HEK293 (cell line): ENCODE data around the gene TRUB2.

Source experiments
- CTCF ChIA-PET: fragments of 350-600 bp; formaldehyde crosslinking; extraction: SDS; loops from one replicate; lab custom pipeline; 2021; ENCODE audit warnings: antibody characterized with exemption; lab: Yijun Ruan, JAX
- POLR2A ChIA-PET: fragments of 300-600 bp; formaldehyde crosslinking; extraction: SDS; loops from one replicate; lab custom pipeline; 2020; ENCODE audit warnings: antibody characterized with exemption, inconsistent platforms; lab: Yijun Ruan, JAX
- H3K27ac ChIP-seq: fragments of 200-500 bp; sonication (Bioruptor generic); 2 replicates; pipeline ENCODE4 v1.5.1; 2014; ENCODE audit warnings: low read depth, low read length, control low read depth, inconsistent platforms; ENCODE audit errors: extremely low read depth
- H3K36me3 ChIP-seq, 2 experiments: fragments of 200-500 bp in 1 of 2; sonication (Bioruptor generic) in 1 of 2; 1 replicate in 1 of 2; 2 replicates in 1 of 2; pipeline ENCODE4 v1.5.1; 2014 to 2017; ENCODE audit warnings: inconsistent platforms in 2 of 2, low read length in 2 of 2; ENCODE audit not compliant: control insufficient read depth in 2 of 2, insufficient read depth in 1 of 2
- H3K4me1 ChIP-seq: fragments of 200-500 bp; sonication (Bioruptor generic); 2 replicates; pipeline ENCODE4 v1.5.1; 2014; ENCODE audit warnings: mild to moderate bottlenecking, low read length, inconsistent platforms; ENCODE audit not compliant: control insufficient read depth, insufficient read depth
- H3K4me3 ChIP-seq: 2 replicates; pipeline ENCODE4 v1.5.1; 2011; ENCODE audit warnings: low read depth, mild to moderate bottlenecking, control low read depth, low read length, moderate library complexity
- H3K9me3 ChIP-seq: fragments of 200-500 bp; sonication (Bioruptor generic); 2 replicates; pipeline ENCODE4 v1.5.1; 2014; ENCODE audit warnings: low read depth, low read length, inconsistent platforms; ENCODE audit not compliant: control insufficient read depth, insufficient read depth
- KLF7 ChIP-seq: fragments of 450-650 bp; formaldehyde crosslinking; IDR thresholded peaks from 2 replicates; pipeline ENCODE4 v1.5.1; 2016; ENCODE audit warnings: missing biosample characterization, missing genetic modification characterization, borderline replicate concordance
- OSR2 ChIP-seq: fragments of 450-650 bp; formaldehyde crosslinking; IDR thresholded peaks from 2 replicates; pipeline ENCODE4 v1.5.1; 2016; ENCODE audit warnings: missing biosample characterization, missing genetic modification characterization
- ZEB2 ChIP-seq: fragments of 450-650 bp; formaldehyde crosslinking; IDR thresholded peaks from 2 replicates; pipeline ENCODE4 v1.5.1; 2016; ENCODE audit warnings: missing biosample characterization, missing genetic modification characterization
- ZNF140 ChIP-seq: fragments of 450-650 bp; formaldehyde crosslinking; IDR thresholded peaks from 2 replicates; pipeline ENCODE4 v1.5.1; 2016; ENCODE audit warnings: missing biosample characterization, missing genetic modification characterization
- ZNF24 ChIP-seq: fragments of 450-650 bp; formaldehyde crosslinking; IDR thresholded peaks from 2 replicates; pipeline ENCODE4 v1.5.1; 2016; ENCODE audit warnings: missing biosample characterization, missing genetic modification characterization
- ZNF324 ChIP-seq: fragments of 450-650 bp; formaldehyde crosslinking; IDR thresholded peaks from 2 replicates; pipeline ENCODE4 v1.5.1; 2016; ENCODE audit warnings: missing biosample characterization, missing genetic modification characterization
- ZNF558 ChIP-seq: fragments of 450-650 bp; formaldehyde crosslinking; IDR thresholded peaks from 2 replicates; pipeline ENCODE4 v1.5.1; 2016; ENCODE audit warnings: missing biosample characterization, missing genetic modification characterization
- ZNF596 ChIP-seq: fragments of 450-650 bp; IDR thresholded peaks from 2 replicates; pipeline ENCODE4 v1.5.0; 2018; ENCODE audit warnings: missing biosample characterization, mild to moderate bottlenecking, missing genetic modification characterization, moderate library complexity
- ZNF623 ChIP-seq: fragments of 450-650 bp; formaldehyde crosslinking; IDR thresholded peaks from 2 replicates; pipeline ENCODE4 v1.5.1; 2016; ENCODE audit warnings: missing biosample characterization, missing genetic modification characterization
- ZNF629 ChIP-seq: fragments of 450-650 bp; formaldehyde crosslinking; IDR thresholded peaks from 2 replicates; pipeline ENCODE4 v1.5.1; 2017; ENCODE audit warnings: missing biosample characterization, missing genetic modification characterization
- ZNF830 ChIP-seq: fragments of 450-650 bp; IDR thresholded peaks from 2 replicates; pipeline ENCODE4 v1.5.0; 2018; ENCODE audit warnings: missing biosample characterization, missing genetic modification characterization, low read depth, mild to moderate bottlenecking, moderate library complexity
- TF ChIP-seq, protein P1 (sequence below): fragments of 450-650 bp; formaldehyde crosslinking; IDR thresholded peaks from 2 replicates; pipeline ENCODE4 v1.5.1; 2016; ENCODE audit warnings: missing biosample characterization, missing genetic modification characterization
- TF ChIP-seq, protein P2 (sequence below): fragments of 450-650 bp; formaldehyde crosslinking; IDR thresholded peaks from 2 replicates; pipeline ENCODE4 v1.5.1; 2016; ENCODE audit warnings: missing biosample characterization, missing genetic modification characterization, low read depth
- TF ChIP-seq, protein P3 (sequence below): fragments of 450-650 bp; formaldehyde crosslinking; IDR thresholded peaks from 2 replicates; pipeline ENCODE4 v1.5.1; 2017; ENCODE audit warnings: missing biosample characterization, missing genetic modification characterization
- TF ChIP-seq, protein P4 (sequence below): fragments of 450-650 bp; formaldehyde crosslinking; IDR thresholded peaks from 2 replicates; pipeline ENCODE4 v1.5.1; 2016; ENCODE audit warnings: missing biosample characterization, missing genetic modification characterization

TRUB2 gene

DNA sequence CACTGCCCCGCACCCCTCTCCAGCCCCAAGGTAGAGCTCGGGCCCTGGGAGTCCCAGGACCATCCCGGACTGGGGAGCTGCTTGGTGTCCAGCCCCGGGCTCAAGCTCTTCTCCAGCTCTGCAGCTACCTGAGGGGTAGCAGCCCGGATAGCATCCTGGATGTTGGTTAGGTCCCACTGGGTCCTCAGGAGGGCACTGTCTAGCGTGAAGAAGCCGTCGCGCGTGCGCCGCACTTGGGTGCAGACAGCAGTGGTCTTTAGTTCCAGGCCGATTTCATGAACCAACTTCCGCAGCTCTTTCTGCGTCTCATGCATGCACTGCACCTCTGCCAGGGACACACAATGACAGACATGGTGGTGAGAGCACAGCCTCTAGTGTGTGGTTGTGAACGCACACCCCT lies 12.7 kb downstream of the TRUB2 start (continued):
- TF ChIP-seq ZNF596 (tag by site-specific recombination): no peak

DNA sequence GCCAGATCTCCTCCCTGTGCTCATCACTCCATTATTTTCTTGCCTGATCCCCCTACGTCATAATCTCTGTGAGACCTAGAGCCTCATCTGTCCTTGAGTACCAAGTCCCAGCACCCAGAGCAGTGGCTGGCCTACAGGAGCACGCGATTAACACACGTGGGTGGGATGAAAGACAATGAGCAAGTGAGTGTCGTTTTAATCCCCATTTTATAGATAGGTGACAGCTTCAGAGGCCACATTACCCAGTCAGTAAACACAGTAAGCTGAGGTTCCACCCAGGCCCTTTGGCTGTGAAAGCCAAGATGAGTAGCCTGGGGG lies 17.3 kb downstream of the TRUB2 start:
- no peaks in the 10 kb centered on the region for H3K4me1 ChIP-seq
- ChIA-PET POLR2A (interaction anchor here (1.6 kb wide), 1 partner anchor 116 kb away, joined by 4 read pairs; the partner anchor contains the start of gene CERCAM), CTCF (interaction anchor here (1.0 to 2.1 kb wide), 3 partner anchors 9 to 58 kb away, joined by 4 to 8 read pairs (median 5); no protein-coding TSS in a partner anchor)
- no peak overlapping the region for H3K4me3 ChIP-seq
- no peak overlapping the region for H3K27ac ChIP-seq
- peaks cover 4 to 15% of the 10 kb centered on the region in 2 experiments; a peak in 2 of 3 replicates for H3K36me3 ChIP-seq
- H3K9me3 ChIP-seq: no peaks in the 10 kb centered on the region
- TF ChIP-seq ZNF558 (no peak), ZNF140 (tag by site-specific recombination) (no peak), OSR2 (0 out of 2 replicates have a peak, but pooled peaks have one; percentile 21), ZNF629 (tag by site-specific recombination) (0 out of 2 replicates have a peak, but pooled peaks have one; percentile 12), ZNF830 (tag by site-specific recombination) (no peak)

DNA sequence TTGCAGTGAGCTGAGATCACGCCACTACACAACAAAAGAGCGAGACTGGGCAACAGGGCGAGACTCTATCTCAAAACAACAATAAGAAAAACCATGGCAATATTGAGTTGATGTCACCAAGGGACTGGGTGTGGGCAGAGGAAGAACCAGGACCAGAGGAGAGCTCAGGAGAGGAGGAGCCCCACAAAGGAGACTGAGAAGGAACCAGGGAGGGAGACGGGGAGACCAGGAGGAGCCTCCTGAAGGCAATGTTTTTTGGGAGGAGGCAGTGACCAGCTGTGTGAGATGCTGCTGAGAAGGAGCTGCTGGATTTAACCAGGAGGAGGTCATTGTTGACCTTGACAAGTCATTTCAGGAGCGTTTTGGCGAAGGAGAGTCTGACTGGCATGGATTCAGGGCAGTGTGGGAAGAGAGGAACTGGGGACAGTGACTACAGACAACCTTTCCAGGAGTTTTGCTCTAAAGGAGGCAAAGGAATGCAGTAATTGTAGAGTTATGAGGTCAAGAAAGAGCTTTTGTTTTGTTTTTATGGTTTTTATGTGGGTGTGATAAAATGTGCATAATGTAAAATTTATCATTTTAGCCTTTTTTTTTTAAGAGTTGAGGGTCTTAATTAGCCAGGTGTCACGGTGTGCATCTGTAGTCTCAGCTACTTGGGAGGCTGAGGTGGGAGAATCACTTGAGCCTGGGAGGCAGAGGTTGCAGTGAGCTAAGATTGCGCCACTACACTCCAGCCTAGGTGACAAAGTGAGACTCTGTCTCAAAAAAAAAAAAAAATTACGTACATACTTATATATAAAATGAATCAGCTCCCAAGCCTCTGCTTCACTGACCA lies 17.9 kb downstream of the TRUB2 start:
- Histone ChIP-seq H3K27ac (no peak overlapping the region), H3K4me3 (no peak overlapping the region), H3K4me1 (no peaks in the 10 kb centered on the region), H3K9me3 (no peaks in the 10 kb centered on the region), H3K36me3 (peaks cover 4 to 9% of the 10 kb centered on the region in 2 experiments; a peak in 2 of 3 replicates)
- POLR2A ChIA-PET: interaction anchor here (0.6 to 1.6 kb wide), 5 partner anchors 8 to 217 kb away, joined by 4 to 5 read pairs (median 4); partner anchors contain the start of genes CERCAM, GOLGA2 and SWI5
- TF ChIP-seq ZNF324 (tag by site-specific recombination) (no peak), KLF7 (tag by site-specific recombination) (no peak), ZNF623 (no peak), ZEB2 (no peak), ZNF24 (tag by site-specific recombination) (no peak)
- TF ChIP-seq, protein P1, sequence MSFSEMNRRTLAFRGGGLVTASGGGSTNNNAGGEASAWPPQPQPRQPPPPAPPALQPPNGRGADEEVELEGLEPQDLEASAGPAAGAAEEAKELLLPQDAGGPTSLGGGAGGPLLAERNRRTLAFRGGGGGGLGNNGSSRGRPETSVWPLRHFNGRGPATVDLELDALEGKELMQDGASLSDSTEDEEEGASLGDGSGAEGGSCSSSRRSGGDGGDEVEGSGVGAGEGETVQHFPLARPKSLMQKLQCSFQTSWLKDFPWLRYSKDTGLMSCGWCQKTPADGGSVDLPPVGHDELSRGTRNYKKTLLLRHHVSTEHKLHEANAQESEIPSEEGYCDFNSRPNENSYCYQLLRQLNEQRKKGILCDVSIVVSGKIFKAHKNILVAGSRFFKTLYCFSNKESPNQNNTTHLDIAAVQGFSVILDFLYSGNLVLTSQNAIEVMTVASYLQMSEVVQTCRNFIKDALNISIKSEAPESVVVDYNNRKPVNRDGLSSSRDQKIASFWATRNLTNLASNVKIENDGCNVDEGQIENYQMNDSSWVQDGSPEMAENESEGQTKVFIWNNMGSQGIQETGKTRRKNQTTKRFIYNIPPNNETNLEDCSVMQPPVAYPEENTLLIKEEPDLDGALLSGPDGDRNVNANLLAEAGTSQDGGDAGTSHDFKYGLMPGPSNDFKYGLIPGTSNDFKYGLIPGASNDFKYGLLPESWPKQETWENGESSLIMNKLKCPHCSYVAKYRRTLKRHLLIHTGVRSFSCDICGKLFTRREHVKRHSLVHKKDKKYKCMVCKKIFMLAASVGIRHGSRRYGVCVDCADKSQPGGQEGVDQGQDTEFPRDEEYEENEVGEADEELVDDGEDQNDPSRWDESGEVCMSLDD (tag by site-specific recombination): no peak
- TF ChIP-seq, protein P2, sequence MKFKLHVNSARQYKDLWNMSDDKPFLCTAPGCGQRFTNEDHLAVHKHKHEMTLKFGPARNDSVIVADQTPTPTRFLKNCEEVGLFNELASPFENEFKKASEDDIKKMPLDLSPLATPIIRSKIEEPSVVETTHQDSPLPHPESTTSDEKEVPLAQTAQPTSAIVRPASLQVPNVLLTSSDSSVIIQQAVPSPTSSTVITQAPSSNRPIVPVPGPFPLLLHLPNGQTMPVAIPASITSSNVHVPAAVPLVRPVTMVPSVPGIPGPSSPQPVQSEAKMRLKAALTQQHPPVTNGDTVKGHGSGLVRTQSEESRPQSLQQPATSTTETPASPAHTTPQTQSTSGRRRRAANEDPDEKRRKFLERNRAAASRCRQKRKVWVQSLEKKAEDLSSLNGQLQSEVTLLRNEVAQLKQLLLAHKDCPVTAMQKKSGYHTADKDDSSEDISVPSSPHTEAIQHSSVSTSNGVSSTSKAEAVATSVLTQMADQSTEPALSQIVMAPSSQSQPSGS: no peak
- TF ChIP-seq, protein P3, sequence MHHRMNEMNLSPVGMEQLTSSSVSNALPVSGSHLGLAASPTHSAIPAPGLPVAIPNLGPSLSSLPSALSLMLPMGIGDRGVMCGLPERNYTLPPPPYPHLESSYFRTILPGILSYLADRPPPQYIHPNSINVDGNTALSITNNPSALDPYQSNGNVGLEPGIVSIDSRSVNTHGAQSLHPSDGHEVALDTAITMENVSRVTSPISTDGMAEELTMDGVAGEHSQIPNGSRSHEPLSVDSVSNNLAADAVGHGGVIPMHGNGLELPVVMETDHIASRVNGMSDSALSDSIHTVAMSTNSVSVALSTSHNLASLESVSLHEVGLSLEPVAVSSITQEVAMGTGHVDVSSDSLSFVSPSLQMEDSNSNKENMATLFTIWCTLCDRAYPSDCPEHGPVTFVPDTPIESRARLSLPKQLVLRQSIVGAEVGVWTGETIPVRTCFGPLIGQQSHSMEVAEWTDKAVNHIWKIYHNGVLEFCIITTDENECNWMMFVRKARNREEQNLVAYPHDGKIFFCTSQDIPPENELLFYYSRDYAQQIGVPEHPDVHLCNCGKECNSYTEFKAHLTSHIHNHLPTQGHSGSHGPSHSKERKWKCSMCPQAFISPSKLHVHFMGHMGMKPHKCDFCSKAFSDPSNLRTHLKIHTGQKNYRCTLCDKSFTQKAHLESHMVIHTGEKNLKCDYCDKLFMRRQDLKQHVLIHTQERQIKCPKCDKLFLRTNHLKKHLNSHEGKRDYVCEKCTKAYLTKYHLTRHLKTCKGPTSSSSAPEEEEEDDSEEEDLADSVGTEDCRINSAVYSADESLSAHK: no peak
- TF ChIP-seq, protein P4, sequence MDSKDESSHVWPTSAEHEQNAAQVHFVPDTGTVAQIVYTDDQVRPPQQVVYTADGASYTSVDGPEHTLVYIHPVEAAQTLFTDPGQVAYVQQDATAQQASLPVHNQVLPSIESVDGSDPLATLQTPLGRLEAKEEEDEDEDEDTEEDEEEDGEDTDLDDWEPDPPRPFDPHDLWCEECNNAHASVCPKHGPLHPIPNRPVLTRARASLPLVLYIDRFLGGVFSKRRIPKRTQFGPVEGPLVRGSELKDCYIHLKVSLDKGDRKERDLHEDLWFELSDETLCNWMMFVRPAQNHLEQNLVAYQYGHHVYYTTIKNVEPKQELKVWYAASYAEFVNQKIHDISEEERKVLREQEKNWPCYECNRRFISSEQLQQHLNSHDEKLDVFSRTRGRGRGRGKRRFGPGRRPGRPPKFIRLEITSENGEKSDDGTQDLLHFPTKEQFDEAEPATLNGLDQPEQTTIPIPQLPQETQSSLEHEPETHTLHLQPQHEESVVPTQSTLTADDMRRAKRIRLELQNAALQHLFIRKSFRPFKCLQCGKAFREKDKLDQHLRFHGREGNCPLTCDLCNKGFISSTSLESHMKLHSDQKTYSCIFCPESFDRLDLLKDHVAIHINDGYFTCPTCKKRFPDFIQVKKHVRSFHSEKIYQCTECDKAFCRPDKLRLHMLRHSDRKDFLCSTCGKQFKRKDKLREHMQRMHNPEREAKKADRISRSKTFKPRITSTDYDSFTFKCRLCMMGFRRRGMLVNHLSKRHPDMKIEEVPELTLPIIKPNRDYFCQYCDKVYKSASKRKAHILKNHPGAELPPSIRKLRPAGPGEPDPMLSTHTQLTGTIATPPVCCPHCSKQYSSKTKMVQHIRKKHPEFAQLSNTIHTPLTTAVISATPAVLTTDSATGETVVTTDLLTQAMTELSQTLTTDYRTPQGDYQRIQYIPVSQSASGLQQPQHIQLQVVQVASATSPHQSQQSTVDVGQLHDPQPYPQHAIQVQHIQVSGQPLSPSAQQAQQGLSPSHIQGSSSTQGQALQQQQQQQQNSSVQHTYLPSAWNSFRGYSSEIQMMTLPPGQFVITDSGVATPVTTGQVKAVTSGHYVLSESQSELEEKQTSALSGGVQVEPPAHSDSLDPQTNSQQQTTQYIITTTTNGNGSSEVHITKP (tag by site-specific recombination): peak; percentile 35; the same call in 1 of the 2 replicates
- CTCF ChIA-PET: interaction anchor here (0.6 to 2.1 kb wide), 7 partner anchors 9 to 68 kb away, joined by 3 to 8 read pairs (median 4); no protein-coding TSS in a partner anchor
